ENCODE measurements around the gene CCL8. TPM values are rescaled to one million over a fixed set of nuclear protein-coding genes. Genes with fewer than 3 reads are reported as not detected.
"Not testable (repeated sequence)": the region's sequence is repeated elsewhere in the genome, so short reads cannot be mapped to it uniquely, and the experiment has no call there.

The CCL8 gene
- total RNA-seq, 1 donor from 2014 or later, result not detected

- no peak for DNase-seq (ENCODE audit: low spot score)
Measured at GRCh38 chr17:34314279-34314678, 5.0 kb upstream of the CCL8 start.

GRCh38 chr17:34318474-34318873 is 761 bp upstream of the CCL8 start:
- DNase-seq (ENCODE audit: low spot score), result no peak

GRCh38 chr17:34321964-34322363 is 2.7 kb downstream of the CCL8 start:
- no peak for DNase-seq (ENCODE audit: low spot score)

GRCh38 chr17:34327580-34327979 is 8.3 kb downstream of the CCL8 start:
- not testable (repeated sequence) for DNase-seq (ENCODE audit: low spot score)

GRCh38 chr17:34337701-34338100 is 18.5 kb downstream of the CCL8 start:
- DNase-seq (ENCODE audit: low spot score), result no peak

GRCh38 chr17:34339138-34339770 is 20.0 kb downstream of the CCL8 start:
- DNase-seq (ENCODE audit: low spot score), result no peak

GRCh38 chr17:34341916-34342315 is 22.7 kb downstream of the CCL8 start:
- no peak for DNase-seq (ENCODE audit: low spot score)

- DNase-seq (ENCODE audit: low spot score), result no peak
Measured at GRCh38 chr17:34347063-34347462, 27.8 kb downstream of the CCL8 start.

- DNase-seq (ENCODE audit: low spot score), result no peak
Measured at GRCh38 chr17:34349751-34350150, 30.5 kb downstream of the CCL8 start.

GRCh38 chr17:34351096-34351495 is 31.9 kb downstream of the CCL8 start:
- DNase-seq (ENCODE audit: low spot score), result no peak

GRCh38 chr17:34352191-34352590 is 33.0 kb downstream of the CCL8 start:
- no peak for DNase-seq (ENCODE audit: low spot score)

GRCh38 chr17:34354637-34355036 is 35.4 kb downstream of the CCL8 start:
- DNase-seq (ENCODE audit: low spot score), result no peak

- no peak for DNase-seq (ENCODE audit: low spot score)
Measured at GRCh38 chr17:34356194-34356593, 37.0 kb downstream of the CCL8 start, which contains the start of gene CCL13. CCL13 (plus strand) TSS chr17:34356480; CDS start chr17:34356527, 47 bp downstream.

- no peak for DNase-seq (ENCODE audit: low spot score)
Measured at GRCh38 chr17:34357398-34357797, 38.2 kb downstream of the CCL8 start.

- DNase-seq (ENCODE audit: low spot score), result no peak
Measured at GRCh38 chr17:34358631-34359030, 39.4 kb downstream of the CCL8 start.

- DNase-seq (ENCODE audit: low spot score), result no peak
Measured at GRCh38 chr17:34360601-34361270, 41.5 kb downstream of the CCL8 start.

- DNase-seq (ENCODE audit: low spot score), result peak; percentile 94
Measured at GRCh38 chr17:34361478-34362061, 42.3 kb downstream of the CCL8 start.

- no peak for DNase-seq (ENCODE audit: low spot score)
Measured at GRCh38 chr17:34363183-34363661, 44.0 kb downstream of the CCL8 start, which contains the start of gene CCL1. CCL1 (minus strand) TSS chr17:34363233; CDS start chr17:34363161, 72 bp downstream.

GRCh38 chr17:34364751-34365150 is 45.5 kb downstream of the CCL8 start:
- DNase-seq (ENCODE audit: low spot score), result no peak

- DNase-seq (ENCODE audit: low spot score), result no peak
Measured at GRCh38 chr17:34365340-34365739, 46.1 kb downstream of the CCL8 start.

- DNase-seq (ENCODE audit: low spot score), result no peak
Measured at GRCh38 chr17:34366010-34366409, 46.8 kb downstream of the CCL8 start.

GRCh38 chr17:34366529-34367107 is 47.4 kb downstream of the CCL8 start:
- DNase-seq (ENCODE audit: low spot score), result no peak
